Ishikawa (cell line): ENCODE measurements around the gene PLEK.

Experiments used
- CEBPB ChIP-seq: IDR thresholded peaks from 2 replicates; pipeline ENCODE4 v1.6.1; 2012
- CREB1 ChIP-seq: IDR thresholded peaks from 2 replicates; pipeline ENCODE4 v1.6.1; 2012; ENCODE audit warnings: low read depth
- EGR1 ChIP-seq: IDR thresholded peaks from 2 replicates; pipeline ENCODE4 v1.6.1; 2012
- EP300 ChIP-seq: IDR thresholded peaks from 2 replicates; pipeline ENCODE4 v1.6.1; 2012; ENCODE audit warnings: borderline replicate concordance
- MAX ChIP-seq: IDR thresholded peaks from 2 replicates; pipeline ENCODE4 v1.6.1; 2012
- RAD21 ChIP-seq: IDR thresholded peaks from 2 replicates; pipeline ENCODE4 v1.6.1; 2012; ENCODE audit warnings: low read depth
- REST ChIP-seq: IDR thresholded peaks from 2 replicates; pipeline ENCODE4 v1.6.1; 2012; ENCODE audit warnings: low read depth, mild to moderate bottlenecking
- TEAD4 ChIP-seq: IDR thresholded peaks from 2 replicates; pipeline ENCODE4 v1.6.1; 2012
- YY1 ChIP-seq: IDR thresholded peaks from 2 replicates; pipeline ENCODE4 v1.6.1; 2012; ENCODE audit warnings: low read depth
- ZBTB7A ChIP-seq: IDR thresholded peaks from 2 replicates; pipeline ENCODE4 v1.6.1; 2012; ENCODE audit warnings: low read depth

- TF ChIP-seq EGR1 (no peak), YY1 (no peak), MAX (no peak), CREB1 (no peak), TEAD4 (no peak), CEBPB (no peak), ZBTB7A (no peak), REST (no peak), EP300 (no peak), RAD21 (no peak)
These were observed 61.9 kb downstream of the PLEK start for GRCh38 chr2:68426848-68427579.
